GM19395 (cell line): Measurements from ENCODE around the gene MFRP.
"Not testable (repeated sequence)": the region's sequence is repeated elsewhere in the genome, so short reads cannot be mapped to it uniquely, and the experiment has no call there.

Experiments used
- ATAC-seq: cut with Tn5 transposase; IDR thresholded peaks from one replicate; pipeline ENCODE4 v1.9.1; 2021; ENCODE audit warnings: mild to moderate bottlenecking, moderate library complexity; ENCODE audit not compliant: unreplicated experiment

The MFRP gene

GRCh38 chr11:119346605-119347004 is at the start of gene MFRP:
TSS of gene MFRP (minus strand) at chr11:119346705. CDS start at chr11:119346513, 192 bp downstream.
- no peak for ATAC-seq

GRCh38 chr11:119391275-119391674 is 44.8 kb upstream of the MFRP start:
- ATAC-seq, result no peak

GRCh38 chr11:119389611-119390254 is 43.2 kb upstream of the MFRP start:
- ATAC-seq, result no peak

GRCh38 chr11:119388103-119388502 is 41.6 kb upstream of the MFRP start:
- ATAC-seq, result no peak

GRCh38 chr11:119384332-119384731 is 37.8 kb upstream of the MFRP start:
- no peak for ATAC-seq

- not testable (repeated sequence) for ATAC-seq
Observed at GRCh38 chr11:119382513-119382912, 36.0 kb upstream of the MFRP start.

- ATAC-seq, result no peak
Observed at GRCh38 chr11:119382101-119382500, 35.6 kb upstream of the MFRP start.

- ATAC-seq, result peak; percentile 95
Observed at GRCh38 chr11:119381181-119381988, 34.9 kb upstream of the MFRP start, which contains the start of gene USP2. TSS of gene USP2 (minus strand) at chr11:119381690. CDS start at chr11:119373480, 8,210 bp downstream.

GRCh38 chr11:119380827-119381180 is 34.3 kb upstream of the MFRP start:
- no peak for ATAC-seq

GRCh38 chr11:119380160-119380826 is 33.8 kb upstream of the MFRP start:
- ATAC-seq, result no peak

- ATAC-seq, result no peak
Observed at GRCh38 chr11:119378851-119379465, 32.5 kb upstream of the MFRP start.

GRCh38 chr11:119377961-119378667 is 31.6 kb upstream of the MFRP start:
- no peak for ATAC-seq

GRCh38 chr11:119377112-119377901 is 30.8 kb upstream of the MFRP start:
- ATAC-seq, result no peak

GRCh38 chr11:119376197-119376847 is 29.8 kb upstream of the MFRP start:
- no peak for ATAC-seq

- no peak for ATAC-seq
Observed at GRCh38 chr11:119375337-119376196, 29.1 kb upstream of the MFRP start.

GRCh38 chr11:119374632-119375336 is 28.3 kb upstream of the MFRP start:
- no peak for ATAC-seq

GRCh38 chr11:119373921-119374631 is 27.6 kb upstream of the MFRP start:
- ATAC-seq, result no peak
